ENCODE results near the gene NRAS.
"Not testable (repeated sequence)": the region's sequence is repeated elsewhere in the genome, so short reads cannot be mapped to it uniquely, and the experiment has no call there.

The NRAS gene

DNA sequence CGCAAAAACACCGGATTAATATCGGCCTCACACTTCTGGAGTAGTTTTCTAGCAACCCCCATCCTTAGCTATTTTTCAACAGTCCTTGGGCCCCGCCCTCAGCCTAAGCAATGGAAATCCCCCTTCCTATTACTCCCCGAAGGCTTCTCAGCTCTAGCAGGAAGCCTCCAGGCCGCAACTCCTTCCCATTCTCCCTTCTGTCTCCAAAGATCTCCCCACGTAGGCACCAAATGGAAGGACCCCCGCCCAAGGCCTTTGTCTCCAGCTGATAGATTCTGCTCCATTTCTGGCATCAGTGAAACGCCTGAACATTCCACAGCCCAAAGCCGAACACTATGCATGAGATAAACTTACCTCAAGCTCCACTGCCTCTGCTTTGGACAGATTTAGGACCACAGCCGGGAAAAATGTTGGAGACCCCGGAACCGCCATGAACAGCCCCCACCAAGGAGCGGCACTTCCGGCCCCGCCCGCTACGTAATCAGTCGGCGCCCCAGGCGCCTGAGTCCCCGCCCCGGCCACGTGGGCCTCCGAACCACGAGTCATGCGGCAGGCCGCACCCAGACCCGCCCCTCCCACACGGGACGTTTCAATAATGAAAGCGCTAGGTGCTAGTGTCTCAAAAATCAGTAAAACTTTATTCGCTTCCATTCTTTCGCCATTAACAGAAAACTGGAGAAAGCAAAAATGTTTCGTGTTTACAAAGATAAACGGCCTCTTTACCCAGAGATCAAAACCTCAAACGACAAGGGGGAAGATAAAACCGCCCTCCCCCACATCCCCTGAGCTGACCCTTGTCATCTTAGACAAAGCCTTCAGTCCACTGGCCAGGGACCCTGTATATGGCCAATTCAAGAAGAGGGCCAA lies at the start of gene NRAS:
Gene NRAS, minus strand, starts transcription at position 468 of the 867 bp plus-strand sequence. CDS start 611 bp downstream, outside the sequence.
- peak; percentile 89 for DNase-seq

DNA sequence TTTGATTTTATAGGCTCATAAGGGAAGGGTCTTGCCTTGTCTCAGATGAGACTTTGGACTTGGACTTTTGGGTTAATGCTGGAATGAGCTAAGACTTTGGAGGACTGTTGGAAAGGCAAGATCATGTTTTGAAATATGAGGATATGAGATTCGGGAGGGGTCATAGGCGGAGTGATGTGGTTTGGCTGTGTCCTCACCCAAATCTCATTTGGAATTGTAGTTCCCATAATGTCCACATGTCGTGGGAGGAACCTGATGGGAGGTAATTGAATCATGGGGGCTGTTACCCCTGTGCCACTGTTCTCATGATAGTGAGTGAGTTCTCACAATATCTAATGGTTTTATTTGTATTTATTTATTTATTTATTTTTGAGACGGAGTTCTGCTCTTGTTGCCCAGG lies 48.1 kb upstream of the NRAS start:
- no peak for DNase-seq

DNA sequence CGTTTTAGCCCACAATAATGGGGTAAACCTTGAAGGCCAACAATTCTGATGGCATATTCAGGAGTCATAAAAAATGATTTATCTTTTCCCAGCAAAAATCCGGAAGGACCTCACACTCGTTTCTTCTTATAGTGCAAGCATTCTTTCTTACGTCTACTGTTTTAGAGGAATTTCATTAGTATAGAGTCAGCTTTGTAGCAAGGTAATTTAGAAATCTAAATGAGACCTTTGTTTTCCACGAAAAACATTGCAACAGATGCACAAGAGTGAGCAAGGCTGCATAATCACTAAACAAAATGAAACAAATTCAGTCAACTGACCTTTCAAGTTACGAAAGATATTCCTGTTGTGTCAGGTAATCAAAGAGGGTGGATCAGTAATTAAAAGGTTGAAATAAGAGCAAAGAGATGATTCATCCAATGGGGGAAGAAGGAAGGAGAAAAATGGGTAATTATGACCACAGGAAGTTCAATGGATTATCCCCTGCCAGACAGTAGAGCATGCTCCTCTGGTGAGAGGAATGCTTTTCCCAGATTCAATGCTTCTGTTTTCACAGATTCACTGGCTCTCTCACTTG lies 41.8 kb upstream of the NRAS start:
- DNase-seq = no peak

- DNase-seq = peak; percentile 98
Measured at GRCh38 chr1:114757455-114758255, 41.1 kb upstream of the NRAS start, which contains the start of gene CSDE1. CSDE1 (minus strand) TSS chr1:114757984; CDS start chr1:114739890, 18,094 bp downstream.

GRCh38 chr1:114756949-114757454 lies 40.4 kb upstream of the NRAS start:
- DNase-seq = no peak

- no peak for DNase-seq
Measured at GRCh38 chr1:114756009-114756892, 39.7 kb upstream of the NRAS start.

DNA sequence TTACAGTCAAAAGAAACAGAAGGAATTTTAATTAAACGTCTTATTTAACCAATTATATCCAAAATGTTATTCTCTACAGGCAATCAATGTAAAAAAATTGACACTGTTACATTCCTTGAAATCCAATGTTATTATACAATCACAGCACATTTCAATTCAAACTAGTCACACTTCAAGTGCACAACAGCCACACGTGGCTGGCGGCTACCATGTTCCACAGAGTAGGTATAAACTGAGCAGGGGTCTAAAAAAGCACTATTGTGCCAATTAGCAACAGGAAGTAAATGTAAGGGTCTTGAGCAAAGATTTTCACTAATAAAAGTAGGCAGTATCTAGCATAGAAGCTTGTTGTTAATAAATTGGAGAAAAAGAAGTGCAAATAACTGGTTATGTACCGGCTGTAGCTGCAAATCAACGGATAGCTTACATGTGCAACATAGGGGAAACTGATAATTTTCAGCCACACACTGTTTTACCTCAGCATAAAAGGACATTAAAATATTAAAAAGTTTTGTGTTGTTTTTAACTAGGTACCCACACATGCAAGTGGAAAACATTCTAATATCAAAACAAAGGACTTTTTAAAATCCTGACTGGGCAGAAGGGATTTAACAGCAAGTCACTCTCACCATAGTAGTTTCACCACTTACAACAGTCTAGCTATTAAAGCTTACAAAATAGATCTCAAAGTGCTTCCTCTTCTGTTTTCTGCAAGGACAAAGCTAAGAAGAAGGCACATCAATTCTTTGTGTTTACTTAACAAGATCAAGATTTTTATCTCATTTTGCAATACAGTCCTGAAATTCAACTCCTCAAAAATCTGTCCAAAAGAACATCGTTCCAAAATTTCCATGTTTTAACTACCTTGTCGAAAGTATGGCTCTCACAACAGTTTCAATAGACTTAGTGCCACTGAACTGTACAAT lies 38.7 kb upstream of the NRAS start:
- DNase-seq = no peak

DNA sequence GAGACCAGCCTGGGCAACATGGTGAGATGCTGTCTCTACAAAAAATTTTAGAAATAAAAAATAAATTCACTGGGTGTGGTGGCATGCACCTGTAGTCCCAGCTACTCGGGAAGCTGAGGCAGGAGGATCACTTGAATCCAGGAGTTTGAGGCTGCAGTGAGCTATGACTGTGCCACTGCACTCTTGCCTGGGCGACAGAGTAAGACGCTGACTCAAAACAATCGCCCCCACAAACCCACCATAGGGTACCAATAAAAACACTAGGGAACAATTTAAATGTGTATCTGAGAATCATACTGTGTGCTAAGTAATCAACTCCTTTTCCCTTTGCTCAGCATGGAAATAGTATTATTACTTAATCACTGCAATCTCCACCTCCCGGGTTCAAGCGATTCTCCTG lies 37.1 kb upstream of the NRAS start:
- not testable (repeated sequence) for DNase-seq

DNA sequence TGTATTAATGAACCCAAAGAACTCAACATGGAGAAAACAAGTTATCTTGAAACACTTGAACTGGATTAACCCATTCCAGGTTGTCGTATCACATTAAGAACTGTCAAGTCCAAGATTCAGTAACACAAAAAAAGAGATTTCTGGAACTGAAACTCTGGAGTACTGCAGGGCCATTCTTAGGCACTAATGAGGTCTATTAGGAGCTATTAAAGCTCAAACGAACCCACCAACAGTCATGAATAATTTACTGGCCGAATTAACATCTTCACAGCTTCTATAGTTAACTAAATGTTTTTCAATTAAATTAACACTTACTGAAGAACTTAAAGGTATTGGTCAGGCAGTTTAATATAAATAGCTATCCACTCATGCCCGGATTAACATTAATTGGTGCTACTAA lies 36.6 kb upstream of the NRAS start:
- no peak for DNase-seq

DNA sequence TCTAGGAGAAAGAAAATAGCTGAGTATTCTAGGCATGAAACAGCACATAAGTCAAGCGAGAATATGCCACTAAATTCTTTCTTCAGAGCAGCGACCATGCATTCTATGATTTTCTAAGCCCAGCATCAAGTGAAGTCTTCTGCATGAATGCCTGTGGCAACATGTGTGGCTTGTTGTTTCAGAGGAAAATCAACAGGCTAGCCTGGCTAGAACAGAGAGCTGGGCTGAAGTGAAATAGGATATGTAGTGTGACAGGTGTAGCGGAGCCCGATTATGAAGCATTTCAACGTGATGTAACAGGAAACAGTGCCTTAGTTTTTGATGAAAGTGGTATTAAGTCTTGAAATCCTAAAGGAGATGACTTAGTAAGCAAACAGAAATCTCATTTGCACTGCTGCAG lies 34.2 kb upstream of the NRAS start:
- DNase-seq = no peak

DNA sequence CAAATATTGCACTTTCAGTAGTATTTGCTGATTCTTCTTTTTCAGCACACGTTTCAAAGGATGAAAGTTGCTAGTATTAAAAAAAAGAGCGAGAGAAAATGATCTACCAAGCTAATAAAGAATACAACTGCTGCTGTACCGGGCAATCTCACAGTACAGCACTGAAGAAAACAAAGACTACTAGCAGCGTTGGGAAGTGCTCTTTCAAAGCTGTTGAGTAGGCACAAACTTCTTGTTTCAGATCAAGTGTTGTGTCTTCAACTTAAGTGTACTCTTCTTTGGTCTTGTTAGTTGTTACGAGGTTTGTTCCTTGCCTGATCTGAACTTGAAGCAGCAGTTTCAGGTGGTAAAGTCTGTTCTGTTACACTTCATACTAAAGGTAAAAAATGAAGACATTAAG lies 33.3 kb upstream of the NRAS start:
- DNase-seq = no peak

DNA sequence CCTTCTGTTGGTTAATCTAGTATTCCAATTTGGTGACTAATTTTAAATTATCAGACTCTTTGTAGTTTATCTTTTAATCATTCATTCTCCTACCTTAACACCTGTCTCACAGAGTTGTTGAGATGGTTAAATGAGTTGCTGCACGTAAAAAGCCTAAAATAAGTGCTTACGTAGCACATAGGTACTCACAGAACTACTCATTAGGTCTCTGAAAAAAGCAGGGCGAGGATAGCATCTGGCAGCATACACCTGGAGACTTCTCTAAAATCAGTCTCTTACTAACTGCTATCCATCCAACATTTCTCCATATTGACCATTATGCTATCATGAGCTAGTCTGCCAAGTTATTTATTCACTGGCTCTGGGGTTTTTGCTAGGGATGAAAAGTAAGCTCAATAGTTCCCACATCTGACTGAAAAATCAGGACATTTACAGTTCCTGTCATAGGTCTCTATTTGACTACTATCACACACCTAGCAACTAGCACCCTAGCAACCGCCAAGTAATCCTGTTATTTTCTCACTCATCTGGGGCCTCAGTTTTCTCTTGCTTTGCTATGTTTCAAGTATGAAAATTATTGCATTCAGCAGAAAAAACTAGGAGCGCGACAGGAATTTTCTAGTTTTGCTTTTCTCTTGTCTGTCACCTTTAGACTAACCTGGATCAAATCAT lies 30.0 kb upstream of the NRAS start:
- DNase-seq = no peak

DNA sequence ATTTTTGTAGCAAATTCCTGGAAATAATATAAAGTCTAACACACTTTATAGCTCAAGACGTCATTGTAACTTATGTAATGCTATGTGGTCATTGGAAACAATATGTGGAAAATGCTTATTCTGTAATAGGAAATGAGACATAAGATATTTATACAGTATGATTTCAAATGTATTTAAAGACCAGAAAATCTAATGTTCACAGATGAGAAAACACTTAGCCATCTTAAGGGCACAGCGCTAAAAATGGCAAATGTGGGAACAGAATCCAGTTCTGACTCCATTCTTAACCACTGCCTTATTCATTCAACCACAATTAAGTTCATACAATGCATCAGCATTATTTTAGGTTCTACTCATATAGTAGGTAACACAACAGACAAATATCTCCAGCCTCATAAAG lies 28.7 kb upstream of the NRAS start:
- no peak for DNase-seq

DNA sequence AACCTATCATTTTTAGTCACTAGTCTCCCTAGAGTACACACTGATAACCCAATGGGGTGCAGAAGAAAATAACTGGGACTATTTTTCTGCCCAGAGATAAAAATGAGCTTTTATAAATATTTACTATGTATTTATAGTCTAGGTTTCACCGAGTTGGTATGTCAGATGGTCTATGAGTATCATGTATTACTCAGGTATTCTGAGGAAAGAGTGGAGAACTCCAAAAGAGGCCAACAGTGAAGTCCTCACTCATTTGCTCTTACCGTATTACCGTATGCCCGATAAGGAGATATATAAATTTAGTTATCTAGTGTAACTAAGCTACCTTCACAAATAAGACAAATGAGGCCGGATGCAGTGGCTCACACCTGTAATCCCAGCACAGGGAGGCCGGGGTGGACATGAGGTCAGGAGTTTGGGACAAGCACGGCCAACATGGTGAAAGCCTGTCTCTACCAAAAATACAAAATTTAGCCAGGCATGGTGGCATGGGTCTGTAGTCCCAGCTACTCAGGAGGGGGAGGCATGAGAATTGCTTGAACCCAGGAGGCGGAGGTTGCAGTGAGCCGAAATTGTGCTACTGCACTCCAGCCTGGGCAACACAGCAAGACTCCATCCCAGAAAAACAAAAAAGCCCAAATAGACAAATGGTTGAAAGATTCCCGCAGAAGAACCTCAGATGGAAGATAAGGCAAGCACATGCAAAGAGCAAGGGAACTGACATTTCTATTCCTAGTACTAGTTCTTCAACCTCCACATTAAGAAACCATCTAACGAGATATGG lies 25.6 kb upstream of the NRAS start:
- DNase-seq = no peak

- DNase-seq = no peak
Measured at GRCh38 chr1:114740331-114740730, 23.8 kb upstream of the NRAS start.

DNA sequence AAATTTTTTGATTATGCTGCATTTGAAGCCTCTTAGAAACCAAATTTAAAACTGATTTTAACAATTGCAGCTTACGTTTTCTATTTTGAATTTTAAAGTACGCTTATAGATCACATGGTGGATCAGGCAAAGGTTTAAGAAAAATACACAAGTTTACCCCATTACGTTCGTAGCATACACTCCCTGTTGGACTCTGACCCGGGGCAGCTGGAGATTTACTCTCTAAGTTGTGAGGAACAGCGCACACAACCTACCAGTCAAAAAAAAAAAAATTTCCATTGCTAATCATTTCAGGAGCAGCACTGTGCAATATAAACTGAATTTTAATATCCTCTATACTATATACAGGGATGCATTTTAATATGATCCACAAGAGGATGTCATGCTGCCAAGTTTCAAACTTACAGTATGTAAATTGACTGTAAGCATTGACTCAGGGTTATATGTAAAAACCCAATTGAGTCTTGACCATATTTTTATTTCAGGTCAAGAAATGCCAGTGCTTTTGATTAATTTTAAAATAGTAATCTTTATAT lies 20.8 kb upstream of the NRAS start:
- DNase-seq = no peak

DNA sequence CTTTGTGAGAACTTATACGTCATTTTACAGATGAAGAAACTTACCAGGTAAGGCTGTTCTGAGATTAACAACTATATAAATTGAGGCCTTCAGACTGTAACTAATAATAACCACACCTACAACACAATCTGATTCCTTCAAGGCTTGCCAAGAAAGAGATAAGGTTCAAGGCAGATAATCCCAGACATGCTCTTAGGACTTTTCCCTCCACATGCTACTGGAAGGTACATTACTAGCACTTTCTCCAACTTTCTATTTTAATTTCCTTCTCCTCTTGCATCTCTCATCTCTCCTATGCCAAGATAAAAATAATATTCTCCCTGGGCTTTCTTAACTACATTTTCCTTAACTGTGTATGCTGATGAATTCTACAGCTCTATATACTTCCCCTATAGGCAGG lies 18.9 kb upstream of the NRAS start:
- no peak for DNase-seq

DNA sequence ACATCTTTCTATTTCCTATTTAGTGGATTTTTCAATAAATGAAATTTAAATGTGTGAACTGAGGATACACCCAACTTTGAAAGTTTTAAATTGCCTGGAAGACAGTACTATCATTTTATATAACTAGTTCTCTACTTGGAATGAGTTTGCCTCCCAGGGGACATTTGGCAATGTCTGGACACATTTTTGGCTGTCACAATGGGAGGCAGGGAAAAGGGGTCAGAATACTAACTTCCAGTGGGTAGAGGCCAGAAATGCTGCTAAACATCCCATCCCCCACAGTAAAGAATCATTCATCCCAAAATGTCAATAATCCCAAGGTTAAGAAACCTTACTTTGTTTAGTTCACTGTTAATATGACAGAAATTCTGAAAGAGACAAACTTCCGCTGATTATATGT lies 13.2 kb upstream of the NRAS start:
- no peak for DNase-seq

DNA sequence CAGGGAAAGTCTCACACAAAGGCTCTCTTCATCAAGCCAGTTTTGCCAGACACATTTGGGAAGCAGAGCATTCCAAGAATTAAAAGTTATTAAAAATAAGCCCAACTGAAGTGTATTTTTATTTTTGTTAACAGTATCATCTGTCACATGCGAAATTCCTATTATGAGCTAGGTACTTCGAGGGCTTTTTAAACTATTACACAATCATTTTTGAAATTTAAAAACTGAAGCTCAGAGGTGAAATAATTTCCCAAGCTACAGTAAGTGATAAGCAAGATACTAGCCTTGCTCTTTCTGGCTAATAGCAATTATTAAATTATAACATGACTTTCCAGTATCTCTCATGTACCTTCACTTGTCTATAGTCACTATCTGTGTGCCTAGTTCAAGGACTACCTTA lies 12.0 kb upstream of the NRAS start:
- no peak for DNase-seq

DNA sequence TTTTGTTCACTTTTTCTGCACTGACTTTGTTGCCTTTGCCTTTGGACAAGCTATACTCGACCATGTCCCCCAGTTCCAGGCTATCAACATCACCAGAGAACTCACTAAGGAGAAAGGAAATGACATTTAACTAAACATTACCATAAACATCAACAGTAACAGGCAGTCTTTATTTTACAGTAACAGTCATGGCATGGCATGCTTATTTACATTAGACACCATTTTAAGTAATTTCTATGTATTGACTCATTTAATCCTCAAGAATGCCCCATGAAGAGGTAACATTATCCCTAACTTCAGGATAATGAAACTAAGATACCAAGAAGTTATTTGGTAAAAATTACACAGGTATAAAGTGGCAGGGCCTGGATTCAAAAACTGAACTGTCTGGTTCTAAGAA lies 8.7 kb upstream of the NRAS start:
- DNase-seq = no peak
